Activated T-helper 1 cell treated with Interleukin-2 at 50 U/mL for 16 hours (primary cell): ENCODE data around the gene HYCC2.

Experiments used
- DNase-seq: peaks from one replicate; pipeline ENCODE4 v3.0.0-alpha.2; 2020; ENCODE audit warnings: low read depth

HYCC2 gene

GRCh38 chr2:201071479-201072200 lies at the start of gene HYCC2, which contains the start of gene NDUFB3:
Gene HYCC2, minus strand, starts transcription at chr2:201071671. Its CDS starts 47,662 bp downstream, at chr2:201024009.
Gene NDUFB3, plus strand, starts transcription at chr2:201072001. Its CDS starts 6,882 bp downstream, at chr2:201078883.
- peak; percentile 85 for DNase-seq

- DNase-seq, result no peak
Observed at GRCh38 chr2:201118961-201119854, 47.7 kb upstream of the HYCC2 start.

GRCh38 chr2:201118121-201118960 lies 46.9 kb upstream of the HYCC2 start:
- peak; percentile 74 for DNase-seq

GRCh38 chr2:201117735-201118094 lies 46.2 kb upstream of the HYCC2 start:
- peak; percentile 35 for DNase-seq

- no peak for DNase-seq
Observed at GRCh38 chr2:201116959-201117734, 45.7 kb upstream of the HYCC2 start.

GRCh38 chr2:201116115-201116958 lies 44.9 kb upstream of the HYCC2 start, which contains the start of gene CFLAR:
Gene CFLAR, plus strand, starts transcription at chr2:201116164. Its CDS starts 13,702 bp downstream, at chr2:201129866.
- peak; percentile 77 for DNase-seq

- DNase-seq, result no peak
Observed at GRCh38 chr2:201114846-201115245, 43.4 kb upstream of the HYCC2 start.

- DNase-seq, result no peak
Observed at GRCh38 chr2:201114350-201114749, 42.9 kb upstream of the HYCC2 start.

- no peak for DNase-seq
Observed at GRCh38 chr2:201111096-201111495, 39.6 kb upstream of the HYCC2 start.

- no peak for DNase-seq
Observed at GRCh38 chr2:201110615-201111014, 39.1 kb upstream of the HYCC2 start.

- no peak for DNase-seq
Observed at GRCh38 chr2:201109186-201109585, 37.7 kb upstream of the HYCC2 start.

GRCh38 chr2:201108341-201108740 lies 36.9 kb upstream of the HYCC2 start:
- DNase-seq, result no peak

- no peak for DNase-seq
Observed at GRCh38 chr2:201107624-201108023, 36.2 kb upstream of the HYCC2 start.

- DNase-seq, result no peak
Observed at GRCh38 chr2:201105759-201106158, 34.3 kb upstream of the HYCC2 start.

- no peak for DNase-seq
Observed at GRCh38 chr2:201100497-201100896, 29.0 kb upstream of the HYCC2 start.

GRCh38 chr2:201093573-201093972 lies 22.1 kb upstream of the HYCC2 start:
- no peak for DNase-seq

GRCh38 chr2:201090574-201090973 lies 19.1 kb upstream of the HYCC2 start:
- no peak for DNase-seq

- no peak for DNase-seq
Observed at GRCh38 chr2:201084863-201085262, 13.4 kb upstream of the HYCC2 start.

- no peak for DNase-seq
Observed at GRCh38 chr2:201074996-201075395, 3.5 kb upstream of the HYCC2 start.

- DNase-seq, result no peak
Observed at GRCh38 chr2:201073071-201073470, 1.6 kb upstream of the HYCC2 start.
